Measurements from ENCODE around the gene AZU1.

The AZU1 gene

DNA sequence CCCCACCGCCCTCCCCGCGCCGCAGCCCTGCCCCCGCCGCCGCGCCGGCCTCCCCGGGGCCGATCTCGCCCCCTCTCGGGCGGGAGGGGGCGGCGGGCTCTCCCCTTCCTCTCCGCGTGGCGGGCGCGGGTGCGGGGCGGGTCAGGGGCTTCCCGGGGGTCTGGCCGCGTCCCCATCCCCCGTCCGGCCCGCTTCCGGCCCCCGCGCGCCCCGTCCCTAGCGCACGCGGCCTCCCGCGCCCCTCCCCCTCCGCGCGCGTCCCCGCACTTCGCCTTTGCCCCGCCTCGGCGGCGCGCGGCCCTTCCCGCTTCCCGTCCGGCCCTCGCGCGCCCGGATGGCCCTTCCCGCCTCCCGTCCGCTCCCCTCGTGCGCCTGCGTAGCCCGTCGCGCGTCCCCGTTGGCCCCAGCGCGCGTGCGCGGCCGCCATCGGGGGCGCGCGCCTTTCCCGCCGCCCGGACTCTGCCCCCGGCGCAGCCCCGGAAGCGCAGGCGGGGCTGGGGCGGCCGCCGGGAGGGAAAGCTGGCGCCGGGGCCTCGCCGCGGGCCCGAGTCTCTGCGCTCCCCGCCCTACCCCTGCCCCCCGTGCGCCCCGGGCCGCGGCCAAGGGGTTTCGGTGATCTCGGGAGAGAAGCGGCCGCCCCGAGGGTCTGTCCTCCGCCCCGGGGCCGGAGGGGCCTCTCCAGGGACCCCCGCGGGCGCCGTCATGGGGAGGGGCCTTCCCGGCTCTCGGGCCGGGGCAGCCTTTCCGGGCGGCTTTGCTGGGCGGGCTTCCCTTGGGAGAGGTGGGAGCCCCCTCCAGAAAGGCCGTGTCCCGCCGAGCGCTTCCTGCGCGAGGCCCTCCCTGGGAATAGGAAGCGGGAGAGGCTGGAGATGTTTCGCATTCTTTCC lies 29.9 kb upstream of the AZU1 start:
- peak; percentile 89 for DNase-seq

GRCh38 chr19:798415-799075 lies 29.1 kb upstream of the AZU1 start:
- no peak for DNase-seq

DNA sequence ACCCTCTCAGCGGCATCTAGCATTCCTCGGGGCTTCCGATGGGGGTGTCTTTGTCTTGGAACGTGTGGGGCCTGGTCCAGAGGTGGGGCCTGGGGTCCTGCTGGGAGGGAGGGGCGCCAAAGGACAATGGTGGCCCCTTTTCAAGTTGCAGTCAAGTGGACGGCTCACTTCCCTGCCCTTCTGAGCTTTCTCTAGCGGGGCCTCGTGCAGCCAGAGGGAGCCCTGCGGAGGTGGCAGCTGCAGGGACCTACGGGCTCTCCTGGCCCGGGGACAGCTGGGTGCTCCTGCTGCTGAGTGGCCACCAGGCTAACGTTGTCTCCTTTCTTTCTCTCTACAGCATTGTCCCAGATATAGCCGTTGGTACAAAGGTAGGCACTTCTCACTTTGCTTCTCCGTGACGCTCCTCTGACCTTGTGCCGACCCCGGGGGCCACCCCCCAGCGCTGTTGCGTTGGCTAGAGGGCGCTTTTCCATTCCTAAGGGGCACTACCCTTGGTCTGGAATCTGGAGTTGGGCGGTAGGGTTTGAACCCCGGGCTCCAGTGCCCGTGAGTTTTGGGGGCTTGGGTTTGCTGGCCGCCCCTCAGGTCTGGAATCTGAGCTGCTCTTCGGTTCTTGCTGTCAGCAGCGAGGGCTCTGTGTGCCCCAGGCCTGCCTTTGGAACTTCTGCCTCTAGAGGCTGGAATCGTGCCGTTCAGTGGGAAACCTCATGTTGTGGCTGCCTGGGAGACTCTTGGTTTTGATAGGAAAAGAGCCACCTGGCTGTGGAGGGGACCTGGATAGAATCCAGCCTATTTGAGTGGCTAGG lies 28.4 kb upstream of the AZU1 start:
- DNase-seq: no peak

DNA sequence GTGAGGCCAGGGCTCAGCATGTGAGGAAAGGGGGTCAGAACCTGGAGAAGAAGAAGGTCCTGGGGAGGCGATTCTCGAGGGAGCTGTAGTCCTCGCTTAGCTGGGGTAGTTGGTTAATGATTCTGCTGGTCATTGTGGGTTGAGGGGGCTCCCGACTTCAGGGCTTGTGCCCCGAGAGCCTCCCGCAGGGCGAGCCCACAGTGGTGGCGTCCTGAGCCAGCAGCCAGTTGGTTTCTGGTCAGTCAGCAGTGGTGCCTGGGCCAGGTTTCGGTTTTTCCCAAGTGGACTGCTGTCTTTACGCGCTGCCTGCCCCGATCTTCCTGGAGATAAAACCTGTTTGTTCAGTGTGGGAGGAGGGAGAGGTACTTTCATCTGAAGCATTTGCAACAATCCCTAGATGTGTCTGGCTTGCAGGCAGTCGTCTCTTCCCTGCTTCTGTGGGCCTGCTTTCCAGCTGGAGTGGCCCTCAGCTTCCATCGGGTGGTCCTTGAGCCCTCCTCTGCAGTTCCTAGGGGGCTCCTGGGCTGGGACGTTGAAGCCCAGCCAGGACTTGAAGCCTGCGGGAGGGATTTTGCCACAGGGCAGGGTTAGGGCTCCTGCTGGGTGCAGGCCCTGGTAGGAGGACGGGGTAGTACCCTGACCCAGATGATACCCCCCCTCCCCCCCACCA lies 27.1 kb upstream of the AZU1 start:
- DNase-seq: no peak

GRCh38 chr19:801030-801860 lies 26.4 kb upstream of the AZU1 start:
- DNase-seq: no peak

DNA sequence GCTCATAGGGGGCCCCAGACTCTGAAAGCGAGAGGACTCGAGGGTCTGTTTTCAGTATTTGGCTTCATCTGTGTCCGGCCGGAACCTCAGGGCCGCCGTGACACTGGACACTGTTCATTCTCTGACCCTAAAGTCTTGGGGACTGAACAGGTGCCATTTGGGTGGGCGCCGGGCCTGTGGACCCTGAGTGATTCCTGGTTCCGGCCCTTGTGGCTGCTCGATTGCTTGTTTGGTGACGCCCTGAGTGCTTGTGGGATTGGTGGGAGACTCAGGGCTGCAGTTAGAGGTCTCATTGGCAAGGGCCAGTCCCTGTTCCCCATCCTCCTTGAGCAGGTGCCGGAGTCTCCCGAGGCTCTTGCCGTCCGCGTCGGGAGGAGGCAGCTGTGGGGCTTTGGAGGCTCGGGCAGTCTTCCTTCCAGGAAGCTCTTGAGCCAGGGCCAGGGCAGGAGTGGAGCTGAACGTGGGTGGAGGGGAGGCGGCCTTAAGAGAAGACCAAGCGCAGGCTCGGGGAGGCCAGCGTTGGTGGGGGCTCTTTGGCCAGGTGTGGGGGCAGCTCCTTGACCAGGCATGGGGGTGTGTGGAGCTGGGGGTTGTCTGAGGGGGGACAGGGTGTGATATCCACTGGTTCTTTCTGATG lies 25.7 kb upstream of the AZU1 start:
- no peak for DNase-seq

GRCh38 chr19:802498-803098 lies 25.0 kb upstream of the AZU1 start:
- DNase-seq: no peak

GRCh38 chr19:803099-803561 lies 24.5 kb upstream of the AZU1 start:
- no peak for DNase-seq

- no peak for DNase-seq
These were observed 23.8 kb upstream of the AZU1 start for GRCh38 chr19:803686-804418.

DNA sequence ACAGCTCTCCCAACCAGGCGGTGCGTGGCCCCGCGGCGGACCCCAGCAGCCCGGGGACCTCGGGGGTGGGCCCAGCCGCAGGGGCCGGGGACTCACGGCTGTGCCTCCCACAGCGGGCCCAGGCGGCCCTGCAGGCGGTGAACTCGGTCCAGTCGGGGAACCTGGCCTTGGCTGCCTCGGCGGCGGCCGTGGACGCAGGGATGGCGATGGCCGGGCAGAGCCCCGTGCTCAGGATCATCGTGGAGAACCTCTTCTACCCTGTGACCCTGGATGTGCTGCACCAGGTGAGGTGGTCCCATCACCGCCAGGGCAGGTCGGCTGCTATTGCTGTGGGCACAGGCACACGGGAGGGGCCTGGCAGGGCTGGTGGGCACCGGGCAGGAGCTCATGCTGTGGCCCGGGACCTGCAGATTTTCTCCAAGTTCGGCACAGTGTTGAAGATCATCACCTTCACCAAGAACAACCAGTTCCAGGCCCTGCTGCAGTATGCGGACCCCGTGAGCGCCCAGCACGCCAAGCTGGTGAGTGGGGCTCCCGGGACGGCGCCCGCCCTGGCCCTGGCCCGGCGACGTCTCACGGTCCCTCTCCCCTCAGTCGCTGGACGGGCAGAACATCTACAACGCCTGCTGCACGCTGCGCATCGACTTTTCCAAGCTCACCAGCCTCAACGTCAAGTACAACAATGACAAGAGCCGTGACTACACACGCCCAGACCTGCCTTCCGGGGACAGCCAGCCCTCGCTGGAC lies 23.0 kb upstream of the AZU1 start:
- DNase-seq: no peak

DNA sequence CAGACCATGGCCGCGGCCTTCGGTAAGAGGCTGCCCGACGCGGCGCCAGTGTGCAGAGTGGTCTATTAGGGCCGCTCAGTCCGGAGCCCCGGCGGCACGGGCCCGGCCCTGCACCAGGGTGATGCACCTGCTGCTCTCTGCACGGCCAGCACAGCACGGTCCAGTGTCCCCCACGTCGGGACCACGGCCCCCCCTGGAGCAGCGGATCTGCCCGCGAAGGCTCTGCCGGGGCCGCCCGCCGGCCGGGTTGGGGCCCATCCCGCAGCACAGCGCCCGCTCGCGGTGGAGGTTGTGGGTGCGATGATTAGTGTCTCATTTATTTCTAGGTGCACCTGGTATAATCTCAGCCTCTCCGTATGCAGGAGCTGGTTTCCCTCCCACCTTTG lies 22.5 kb upstream of the AZU1 start:
- no peak for DNase-seq

GRCh38 chr19:805600-806550 lies 21.8 kb upstream of the AZU1 start:
- DNase-seq: no peak

DNA sequence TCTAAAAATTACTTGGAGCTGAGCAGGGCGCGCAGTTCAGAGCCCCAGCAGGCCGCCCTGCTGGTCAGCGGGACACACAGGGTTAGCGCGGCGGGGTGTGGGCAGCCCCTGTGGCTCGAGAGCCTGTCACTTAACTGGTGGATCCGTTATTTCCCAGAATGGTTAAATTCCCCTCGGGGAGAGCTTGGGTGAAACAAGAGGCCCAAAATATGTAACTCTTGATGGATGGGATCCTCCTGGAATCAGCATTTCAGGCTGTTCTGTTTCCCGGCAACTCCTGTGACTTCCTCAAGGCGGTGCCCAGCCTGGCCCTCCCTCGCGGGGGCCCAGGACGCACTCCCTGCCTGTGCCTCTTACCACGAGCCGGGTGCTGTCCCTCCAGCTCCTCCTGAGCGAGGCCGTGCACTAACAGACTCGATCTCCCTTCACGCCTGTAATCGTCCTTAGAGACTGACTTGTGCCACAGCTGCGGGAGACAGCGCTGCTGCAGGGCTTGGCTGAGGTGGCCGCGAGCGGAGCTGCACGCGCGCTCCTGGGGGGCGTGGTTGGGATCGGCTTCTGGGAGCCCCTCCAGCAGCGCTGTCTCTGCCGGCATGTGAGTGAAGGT lies 20.7 kb upstream of the AZU1 start:
- no peak for DNase-seq

- no peak for DNase-seq
These were observed 19.8 kb upstream of the AZU1 start for GRCh38 chr19:807627-808422.

DNA sequence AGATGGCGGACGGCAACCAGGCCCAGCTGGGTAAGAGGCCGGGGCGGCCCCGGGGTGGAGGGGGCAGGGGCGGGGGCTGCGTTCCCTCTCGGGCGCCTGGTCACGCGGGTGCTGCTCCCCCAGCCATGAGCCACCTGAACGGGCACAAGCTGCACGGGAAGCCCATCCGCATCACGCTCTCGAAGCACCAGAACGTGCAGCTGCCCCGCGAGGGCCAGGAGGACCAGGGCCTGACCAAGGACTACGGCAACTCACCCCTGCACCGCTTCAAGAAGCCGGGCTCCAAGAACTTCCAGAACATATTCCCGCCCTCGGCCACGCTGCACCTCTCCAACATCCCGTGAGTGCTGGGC lies 19.2 kb upstream of the AZU1 start:
- DNase-seq: no peak

DNA sequence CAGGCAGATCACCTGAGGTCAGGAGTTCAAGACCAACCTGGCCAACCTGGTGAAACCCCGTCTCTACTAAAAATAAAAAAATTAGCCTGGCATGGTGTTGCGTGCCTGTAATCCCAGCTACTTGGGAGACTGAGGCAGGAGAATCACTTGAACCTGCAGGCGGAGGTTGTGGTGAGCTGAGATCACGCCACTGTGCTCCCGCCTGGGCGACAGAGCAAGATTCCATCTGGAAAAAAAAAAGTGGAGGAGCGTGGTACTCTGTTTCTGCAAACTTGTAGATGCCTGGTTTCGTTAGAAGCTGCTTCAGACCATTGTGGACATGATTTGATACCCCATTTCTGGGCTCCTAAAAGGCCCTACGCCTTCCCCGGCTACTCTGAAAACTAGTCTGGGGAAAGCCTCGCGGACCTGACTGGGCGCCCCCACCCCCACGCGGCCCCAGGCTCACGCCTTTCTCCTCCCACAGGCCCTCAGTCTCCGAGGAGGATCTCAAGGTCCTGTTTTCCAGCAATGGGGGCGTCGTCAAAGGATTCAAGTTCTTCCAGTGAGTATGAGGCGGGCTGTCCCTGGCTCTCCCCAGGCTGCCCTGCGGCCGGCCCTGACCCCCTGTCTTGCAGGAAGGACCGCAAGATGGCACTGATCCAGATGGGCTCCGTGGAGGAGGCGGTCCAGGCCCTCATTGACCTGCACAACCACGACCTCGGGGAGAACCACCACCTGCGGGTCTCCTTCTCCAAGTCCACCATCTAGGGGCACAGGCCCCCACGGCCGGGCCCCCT lies 17.4 kb upstream of the AZU1 start:
- DNase-seq: no peak

Data from CD4-positive, alpha-beta T cell treated with Interleukin-15 for 1 hour (primary cell).